IMR-90 (cell line): ENCODE results near the gene RBM15B. TPM values are rescaled to one million over a fixed set of nuclear protein-coding genes. Genes with fewer than 3 reads are reported as not detected.

Experiments
- ATAC-seq: fragments of 200-7000 bp; cut with Tn5 transposase; 2 replicates; pipeline ENCODE4 v1.9.1; 2020; ENCODE audit warnings: low read depth, mild to moderate bottlenecking, moderate library complexity
- BruUV-seq: library from RNA; stranded (reverse); fragments of 400-500 nt; replicated peaks from 2 replicates; lab custom pipeline; 2021; lab: Mats Ljungman, UMichigan
- CTCF ChIA-PET: fragments of 300-600 bp; formaldehyde crosslinking; extraction: SDS; loops from one replicate; lab custom pipeline; 2021; ENCODE audit warnings: antibody characterized with exemption; lab: Yijun Ruan, JAX
- POLR2A ChIA-PET: fragments of 300-600 bp; sonication (Branson Sonifier 250); formaldehyde crosslinking; loops from one replicate; lab custom pipeline; 2022; ENCODE audit warnings: antibody characterized with exemption; ENCODE audit not compliant: unreplicated experiment; lab: Charles Lee
- DNase-seq: peaks from one replicate; pipeline ENCODE4 v3.0.0; 2013
- H2AFZ ChIP-seq: replicated peaks from 2 replicates; pipeline ENCODE3; 2013; ENCODE audit warnings: low read length, mild to moderate bottlenecking; ENCODE audit not compliant: poor library complexity
- H2AK5ac ChIP-seq: 2 replicates; pipeline ENCODE4 v1.6.1; 2013; ENCODE audit warnings: low read depth, low read length, inconsistent platforms
- H2AK9ac ChIP-seq: replicated peaks from 2 replicates; pipeline ENCODE3; 2013; ENCODE audit warnings: mild to moderate bottlenecking, low read depth, low read length, moderate library complexity; ENCODE audit not compliant: poor library complexity
- H2BK120ac ChIP-seq: 2 replicates; pipeline ENCODE4 v1.6.1; 2013; ENCODE audit warnings: low read depth, low read length, inconsistent platforms
- H2BK15ac ChIP-seq: 3 replicates; pipeline ENCODE4 v1.6.1; 2013; ENCODE audit warnings: low read depth, low read length, inconsistent platforms
- H2BK20ac ChIP-seq: 2 replicates; pipeline ENCODE4 v1.6.1; 2013; ENCODE audit warnings: low read depth, mild to moderate bottlenecking, inconsistent platforms, low read length, moderate library complexity
- H2BK5ac ChIP-seq: 2 replicates; pipeline ENCODE4 v1.6.1; 2013; ENCODE audit warnings: mild to moderate bottlenecking, low read depth, low read length, inconsistent platforms; ENCODE audit not compliant: poor library complexity, severe bottlenecking
- H3K14ac ChIP-seq: replicated peaks from 2 replicates; pipeline ENCODE4 v1.6.1; 2013; ENCODE audit warnings: low read depth, low read length, inconsistent platforms
- H3K18ac ChIP-seq: 2 replicates; pipeline ENCODE4 v1.6.1; 2013; ENCODE audit warnings: low read depth, low read length, control low read depth
- H3K23ac ChIP-seq: 2 replicates; pipeline ENCODE4 v1.6.1; 2013; ENCODE audit warnings: low read depth, low read length, inconsistent platforms
- H3K27ac ChIP-seq: 2 replicates; pipeline ENCODE4 v1.5.1; 2013; ENCODE audit warnings: mild to moderate bottlenecking, control low read depth, low read length; ENCODE audit not compliant: insufficient read depth
- H3K27me3 ChIP-seq: 2 replicates; pipeline ENCODE4 v1.6.1; 2013; ENCODE audit warnings: low read length; ENCODE audit not compliant: control insufficient read depth, insufficient read depth
- H3K36me3 ChIP-seq: 2 replicates; pipeline ENCODE4 v1.6.1; 2013; ENCODE audit warnings: low read length, mixed read lengths; ENCODE audit not compliant: control insufficient read depth, insufficient read depth
- H3K4ac ChIP-seq: 2 replicates; pipeline ENCODE4 v1.6.1; 2013; ENCODE audit warnings: low read depth, low read length, inconsistent platforms
- H3K4me1 ChIP-seq: 2 replicates; pipeline ENCODE4 v1.6.1; 2013; ENCODE audit warnings: low read length, mixed read lengths; ENCODE audit not compliant: control insufficient read depth, insufficient read depth
- H3K4me2 ChIP-seq: 2 replicates; pipeline ENCODE4 v1.6.1; 2013; ENCODE audit warnings: low read depth, mild to moderate bottlenecking, control low read depth, low read length, moderate library complexity
- H3K4me3 ChIP-seq: 2 replicates; pipeline ENCODE4 v1.5.1; 2013; ENCODE audit warnings: low read depth, mild to moderate bottlenecking, control low read depth, low read length, moderate library complexity; ENCODE audit not compliant: insufficient read depth
- H3K56ac ChIP-seq: 2 replicates; pipeline ENCODE4 v1.6.1; 2013; ENCODE audit warnings: low read length, inconsistent platforms; ENCODE audit not compliant: insufficient read depth; ENCODE audit errors: extremely low read depth
- H3K79me1 ChIP-seq, 2 experiments: 2 replicates each; pipeline ENCODE4 v1.6.1; 2013; ENCODE audit warnings: low read length in 2 of 2, inconsistent platforms in 1 of 2, low read depth in 1 of 2
- H3K9ac ChIP-seq: 2 replicates; pipeline ENCODE4 v1.6.1; 2013; ENCODE audit warnings: low read depth, low read length, control low read depth
- H3K9me1 ChIP-seq: 2 replicates; pipeline ENCODE4 v1.6.1; 2013; ENCODE audit warnings: low read length, inconsistent platforms; ENCODE audit not compliant: insufficient read depth
- H3K9me3 ChIP-seq: 2 replicates; pipeline ENCODE4 v1.6.1; 2013; ENCODE audit warnings: low read length; ENCODE audit not compliant: control insufficient read depth, insufficient read depth
- H4K20me1 ChIP-seq: 2 replicates; pipeline ENCODE4 v1.6.1; 2013; ENCODE audit warnings: low read length, inconsistent platforms; ENCODE audit not compliant: insufficient read depth
- H4K5ac ChIP-seq: 2 replicates; pipeline ENCODE4 v1.6.1; 2013; ENCODE audit warnings: mild to moderate bottlenecking, low read depth, low read length, control low read depth
- H4K8ac ChIP-seq, 2 experiments: 2 replicates each; pipeline ENCODE4 v1.6.1; 2013; ENCODE audit warnings: low read depth in 2 of 2, low read length in 2 of 2, control low read depth in 1 of 2, inconsistent platforms in 1 of 2
- H4K91ac ChIP-seq: 2 replicates; pipeline ENCODE4 v1.6.1; 2013; ENCODE audit warnings: low read depth, low read length, inconsistent platforms; ENCODE audit not compliant: insufficient read depth
- BHLHE40 ChIP-seq: fragments of 150-350 bp; IDR thresholded peaks from 2 replicates; pipeline ENCODE4 v1.6.1; 2016; ENCODE audit warnings: mild to moderate bottlenecking, low read depth, low read length
- CEBPB ChIP-seq: IDR thresholded peaks from 2 replicates; pipeline ENCODE4 v1.6.1; 2012; ENCODE audit warnings: low read depth, low read length, improper control_type of control experiment
- CHD1 ChIP-seq: IDR thresholded peaks from 2 replicates; pipeline ENCODE4 v1.6.1; 2012; ENCODE audit warnings: low read depth, low read length, improper control_type of control experiment
- FOS ChIP-seq: fragments of 150-350 bp; IDR thresholded peaks from 2 replicates; pipeline ENCODE4 v1.6.1; 2016; ENCODE audit warnings: low read depth, low read length
- MAFK ChIP-seq: IDR thresholded peaks from 2 replicates; pipeline ENCODE4 v1.6.1; 2012; ENCODE audit warnings: low read depth, low read length, improper control_type of control experiment
- MAZ ChIP-seq: IDR thresholded peaks from 2 replicates; pipeline ENCODE4 v1.6.1; 2012; ENCODE audit warnings: low read depth, mild to moderate bottlenecking, low read length, improper control_type of control experiment, moderate library complexity, borderline replicate concordance
- MXI1 ChIP-seq: IDR thresholded peaks from 2 replicates; pipeline ENCODE4 v1.6.1; 2012; ENCODE audit warnings: low read depth, mild to moderate bottlenecking, low read length, moderate library complexity, borderline replicate concordance
- NFE2L2 ChIP-seq: fragments of 150-350 bp; IDR thresholded peaks from 2 replicates; pipeline ENCODE4 v1.6.1; 2016; ENCODE audit warnings: low read depth, mild to moderate bottlenecking, low read length
- POLR2A ChIP-seq: IDR thresholded peaks from 2 replicates; pipeline ENCODE4 v1.6.1; 2012; ENCODE audit warnings: mild to moderate bottlenecking, low read depth, low read length
- RAD21 ChIP-seq: IDR thresholded peaks from 2 replicates; pipeline ENCODE4 v1.6.1; 2012; ENCODE audit warnings: low read length, improper control_type of control experiment
- RCOR1 ChIP-seq: IDR thresholded peaks from 2 replicates; pipeline ENCODE4 v1.6.1; 2012; ENCODE audit warnings: mild to moderate bottlenecking, low read length, improper control_type of control experiment; ENCODE audit not compliant: insufficient replicate concordance
- RFX5 ChIP-seq: IDR thresholded peaks from 2 replicates; pipeline ENCODE4 v1.8.0; 2012; ENCODE audit warnings: low read depth, mild to moderate bottlenecking, low read length, moderate library complexity
- SMC3 ChIP-seq: fragments of 150-350 bp; IDR thresholded peaks from 2 replicates; pipeline ENCODE4 v1.6.1; 2016; ENCODE audit warnings: low read depth, mild to moderate bottlenecking, antibody characterized with exemption, low read length, moderate library complexity
- WGBS, 2 experiments: methylation state at CpG; one replicate each; pipeline versions ENCODE4 v1.1.5 to v1.1.7; 2013; ENCODE audit warnings: missing lambda C conversion rate in 2 of 2; ENCODE audit not compliant: insufficient read length in 1 of 2; ENCODE audit errors: extremely low coverage in 2 of 2; 5-methylcytosine and 5-hydroxymethylcytosine counted together
- dilution Hi-C: fragments of 300-500 bp; cut with HindIII; formaldehyde crosslinking; loops from one replicate; pipeline ENCODE4 v1.14.3; 2018; ENCODE audit warnings: low sequenced_read_pairs; ENCODE audit not compliant: unreplicated experiment
- in situ Hi-C: fragments of 300-500 bp; cut with MboI; formaldehyde crosslinking; loops from 3 replicates; pipeline ENCODE4 v1.14.3; 2019; ENCODE audit warnings: low sequenced_read_pairs, inconsistent platforms, mixed read lengths
- intact Hi-C: fragments of 100-400 bp; cut with micrococcal nuclease; formaldehyde crosslinking; loops from 2 replicates; pipeline ENCODE4 v1.10.0; 2022
- polyA plus RNA-seq, 3 experiments: library from polyadenylated mRNA; depleted of rRNA; stranded (reverse); fragments of >200 nt; gene quantifications; 2 replicates each; pipeline ENCODE4 v1.2.3, GENCODE V29; 2012; ENCODE audit warnings: low replicate concordance in 1 of 3
- total RNA-seq: library from RNA; depleted of rRNA; stranded (reverse); fragments of >200 nt; gene quantifications from 2 replicates; pipeline ENCODE4 v1.2.3, GENCODE V29; 2012
- TF ChIP-seq, protein P1 (sequence below): fragments of 150-350 bp; IDR thresholded peaks from 2 replicates; pipeline ENCODE4 v1.6.1; 2016; ENCODE audit warnings: low read depth, mild to moderate bottlenecking, low read length, moderate library complexity, borderline replicate concordance
- TF ChIP-seq, protein P2 (sequence below): conservative IDR thresholded peaks from 2 replicates; pipeline ENCODE4 v1.5.1; 2012; ENCODE audit warnings: mild to moderate bottlenecking, low read depth, low read length, improper control_type of control experiment
- TF ChIP-seq, protein P3 (sequence below): fragments of 150-350 bp; IDR thresholded peaks from 2 replicates; pipeline ENCODE4 v1.6.1; 2017; ENCODE audit warnings: mild to moderate bottlenecking, antibody characterized with exemption, low read length, low read depth

Gene RBM15B
- total and polyA plus RNA-seq, 2 of the 4 experiments (the other 2 are of a cell fraction) = 16.2 to 17.4 TPM

DNA sequence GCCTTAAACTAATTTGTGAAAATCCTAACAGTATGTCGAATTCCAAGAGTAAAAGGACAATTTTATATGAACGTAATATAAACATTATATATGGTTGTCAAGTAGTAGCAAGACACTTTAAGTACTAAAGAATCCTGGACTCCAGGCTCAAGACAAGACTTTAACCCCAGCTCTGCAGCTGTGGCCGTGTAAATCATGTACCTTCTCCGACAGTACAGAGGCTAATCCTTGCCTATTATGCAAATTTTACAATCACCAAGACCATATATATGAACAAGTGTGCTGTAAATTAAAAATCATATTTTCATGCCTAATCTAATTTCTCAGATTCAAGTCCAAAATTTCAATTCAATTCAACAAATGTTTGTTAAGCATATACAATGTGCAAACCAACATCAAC lies 35.8 kb downstream of the RBM15B start:
- no peak overlapping the region for H4K5ac ChIP-seq
- intact Hi-C loops = no loop called here
- H3K27me3 ChIP-seq = no peaks in the 10 kb centered on the region
- dilution Hi-C loops = no loop called here
- H4K91ac ChIP-seq = no peak overlapping the region
- H4K20me1 ChIP-seq = no peaks in the 10 kb centered on the region
- no peaks in the 10 kb centered on the region for H3K4me1 ChIP-seq
- POLR2A ChIA-PET = no interaction called here
- no peak overlapping the region for H3K27ac ChIP-seq
- no peak overlapping the region for H2BK120ac ChIP-seq
- peaks cover 12% of the 10 kb centered on the region for H3K36me3 ChIP-seq
- H2AFZ ChIP-seq = no peak overlapping the region
- no TSS peak for BruUV-seq
- no peak overlapping the region for H2BK5ac ChIP-seq
- no peak overlapping the region for H3K14ac ChIP-seq
- no peaks in the 10 kb centered on the region for H3K9me3 ChIP-seq
- no peak overlapping the region for H3K56ac ChIP-seq
- H4K8ac ChIP-seq = no peak overlapping the region
- WGBS, 2 experiments = no CpG with 5 or more reads among the region's 4 CpGs
- no peak for ATAC-seq
- no peak overlapping the region for H3K23ac ChIP-seq
- H3K4ac ChIP-seq = no peak overlapping the region
- H3K79me1 ChIP-seq = no peaks in the 10 kb centered on the region; a peak in 2 of 4 replicates
- CTCF ChIA-PET = no interaction called here
- no peak overlapping the region for H3K18ac ChIP-seq
- DNase-seq = no peak
- no peak overlapping the region for H2BK20ac ChIP-seq
- H2AK5ac ChIP-seq = no peak overlapping the region
- no peak overlapping the region for H2AK9ac ChIP-seq
- in situ Hi-C loops = no loop called here
- TF ChIP-seq POLR2A (no peak), MAZ (no peak), MAFK (no peak), RFX5 (no peak), CEBPB (no peak), MXI1 (no peak), RCOR1 (no peak), RAD21 (no peak), CHD1 (no peak), FOS (no peak), SMC3 (no peak), BHLHE40 (no peak), NFE2L2 (no peak)
- TF ChIP-seq, protein P1, sequence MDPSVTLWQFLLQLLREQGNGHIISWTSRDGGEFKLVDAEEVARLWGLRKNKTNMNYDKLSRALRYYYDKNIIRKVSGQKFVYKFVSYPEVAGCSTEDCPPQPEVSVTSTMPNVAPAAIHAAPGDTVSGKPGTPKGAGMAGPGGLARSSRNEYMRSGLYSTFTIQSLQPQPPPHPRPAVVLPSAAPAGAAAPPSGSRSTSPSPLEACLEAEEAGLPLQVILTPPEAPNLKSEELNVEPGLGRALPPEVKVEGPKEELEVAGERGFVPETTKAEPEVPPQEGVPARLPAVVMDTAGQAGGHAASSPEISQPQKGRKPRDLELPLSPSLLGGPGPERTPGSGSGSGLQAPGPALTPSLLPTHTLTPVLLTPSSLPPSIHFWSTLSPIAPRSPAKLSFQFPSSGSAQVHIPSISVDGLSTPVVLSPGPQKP = no peak
- TF ChIP-seq, protein P2, sequence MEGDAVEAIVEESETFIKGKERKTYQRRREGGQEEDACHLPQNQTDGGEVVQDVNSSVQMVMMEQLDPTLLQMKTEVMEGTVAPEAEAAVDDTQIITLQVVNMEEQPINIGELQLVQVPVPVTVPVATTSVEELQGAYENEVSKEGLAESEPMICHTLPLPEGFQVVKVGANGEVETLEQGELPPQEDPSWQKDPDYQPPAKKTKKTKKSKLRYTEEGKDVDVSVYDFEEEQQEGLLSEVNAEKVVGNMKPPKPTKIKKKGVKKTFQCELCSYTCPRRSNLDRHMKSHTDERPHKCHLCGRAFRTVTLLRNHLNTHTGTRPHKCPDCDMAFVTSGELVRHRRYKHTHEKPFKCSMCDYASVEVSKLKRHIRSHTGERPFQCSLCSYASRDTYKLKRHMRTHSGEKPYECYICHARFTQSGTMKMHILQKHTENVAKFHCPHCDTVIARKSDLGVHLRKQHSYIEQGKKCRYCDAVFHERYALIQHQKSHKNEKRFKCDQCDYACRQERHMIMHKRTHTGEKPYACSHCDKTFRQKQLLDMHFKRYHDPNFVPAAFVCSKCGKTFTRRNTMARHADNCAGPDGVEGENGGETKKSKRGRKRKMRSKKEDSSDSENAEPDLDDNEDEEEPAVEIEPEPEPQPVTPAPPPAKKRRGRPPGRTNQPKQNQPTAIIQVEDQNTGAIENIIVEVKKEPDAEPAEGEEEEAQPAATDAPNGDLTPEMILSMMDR = no peak
- TF ChIP-seq, protein P3, sequence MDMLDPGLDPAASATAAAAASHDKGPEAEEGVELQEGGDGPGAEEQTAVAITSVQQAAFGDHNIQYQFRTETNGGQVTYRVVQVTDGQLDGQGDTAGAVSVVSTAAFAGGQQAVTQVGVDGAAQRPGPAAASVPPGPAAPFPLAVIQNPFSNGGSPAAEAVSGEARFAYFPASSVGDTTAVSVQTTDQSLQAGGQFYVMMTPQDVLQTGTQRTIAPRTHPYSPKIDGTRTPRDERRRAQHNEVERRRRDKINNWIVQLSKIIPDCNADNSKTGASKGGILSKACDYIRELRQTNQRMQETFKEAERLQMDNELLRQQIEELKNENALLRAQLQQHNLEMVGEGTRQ = no peak
- H3K4me3 ChIP-seq = no peak overlapping the region
- no peak overlapping the region for H3K4me2 ChIP-seq
- no peaks in the 10 kb centered on the region for H3K9me1 ChIP-seq
- H3K9ac ChIP-seq = no peak overlapping the region
- H2BK15ac ChIP-seq = no peak overlapping the region
